ENCODE results near the gene LCNL1. TPM values are rescaled to one million over a fixed set of nuclear protein-coding genes. Genes with fewer than 3 reads are reported as not detected.

LCNL1 gene
- total and polyA plus RNA-seq, 4 donors, result 0.15 to 2.7 (median 1.4) TPM

DNA sequence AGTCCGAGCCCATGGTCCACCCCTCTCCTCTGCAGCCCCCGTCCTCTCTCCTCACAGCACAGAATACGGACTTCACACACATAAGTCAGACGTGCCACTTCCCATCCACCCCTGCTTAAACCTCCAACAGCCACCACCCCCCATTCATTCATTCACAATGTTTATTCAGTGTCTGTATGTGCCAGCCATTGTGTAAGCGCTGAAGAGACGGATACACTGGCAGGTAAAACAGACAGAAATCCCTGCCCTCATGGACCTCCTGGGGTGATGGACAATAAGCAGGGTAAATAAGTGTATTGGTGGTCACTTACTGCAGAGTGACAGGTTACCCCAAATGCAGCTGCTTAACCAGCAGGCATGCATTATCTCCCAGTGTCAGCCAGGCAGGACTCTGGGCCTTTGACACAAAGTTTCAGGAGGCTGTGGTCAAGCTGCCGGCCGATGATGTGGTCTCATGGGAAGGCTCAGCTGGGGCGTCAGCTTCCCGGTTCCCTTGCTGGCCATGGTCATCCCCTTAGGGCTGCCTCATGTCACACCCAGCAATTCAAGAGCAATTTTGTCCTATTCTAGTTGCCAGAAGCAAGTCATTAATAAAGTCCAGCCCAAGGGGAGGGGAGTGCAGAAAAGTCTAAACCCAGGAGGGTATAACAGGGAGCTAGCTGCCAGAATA, 7.6 kb downstream of the LCNL1 start:
- TF ChIP-seq, protein P1, sequence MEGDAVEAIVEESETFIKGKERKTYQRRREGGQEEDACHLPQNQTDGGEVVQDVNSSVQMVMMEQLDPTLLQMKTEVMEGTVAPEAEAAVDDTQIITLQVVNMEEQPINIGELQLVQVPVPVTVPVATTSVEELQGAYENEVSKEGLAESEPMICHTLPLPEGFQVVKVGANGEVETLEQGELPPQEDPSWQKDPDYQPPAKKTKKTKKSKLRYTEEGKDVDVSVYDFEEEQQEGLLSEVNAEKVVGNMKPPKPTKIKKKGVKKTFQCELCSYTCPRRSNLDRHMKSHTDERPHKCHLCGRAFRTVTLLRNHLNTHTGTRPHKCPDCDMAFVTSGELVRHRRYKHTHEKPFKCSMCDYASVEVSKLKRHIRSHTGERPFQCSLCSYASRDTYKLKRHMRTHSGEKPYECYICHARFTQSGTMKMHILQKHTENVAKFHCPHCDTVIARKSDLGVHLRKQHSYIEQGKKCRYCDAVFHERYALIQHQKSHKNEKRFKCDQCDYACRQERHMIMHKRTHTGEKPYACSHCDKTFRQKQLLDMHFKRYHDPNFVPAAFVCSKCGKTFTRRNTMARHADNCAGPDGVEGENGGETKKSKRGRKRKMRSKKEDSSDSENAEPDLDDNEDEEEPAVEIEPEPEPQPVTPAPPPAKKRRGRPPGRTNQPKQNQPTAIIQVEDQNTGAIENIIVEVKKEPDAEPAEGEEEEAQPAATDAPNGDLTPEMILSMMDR (IDR thresholded peaks at IDR 0.05; ENCODE audit: control extremely low read depth, extremely low read depth), result no peak
- no peak for ATAC-seq (ENCODE audit: insufficient read depth, low FRiP score)

GRCh38 chr9:136991993-136992818, 9.4 kb downstream of the LCNL1 start, which contains the start of gene PAXX:
Gene PAXX (plus strand): TSS chr9:136992422. CDS start chr9:136992444, 22 bp downstream.
- H3K4me1 ChIP-seq (ENCODE audit: control insufficient read depth in 5 of 5, insufficient read depth in 5 of 5, low read length in 5 of 5), result peaks cover 0 to 34% (median 13%) of the 10 kb centered on the region in 5 donors
- no peaks in the 10 kb centered on the region for H3K9me3 ChIP-seq (ENCODE audit: control insufficient read depth in 4 of 4, insufficient read depth in 3 of 4, low read length in 3 of 4)
- TF ChIP-seq, protein P1 (IDR thresholded peaks at IDR 0.05; ENCODE audit: control extremely low read depth, extremely low read depth), result no peak
- WGBS, 2 donors, result 1 to 2% methylated on average over 59 to 92 of the region's 92 CpGs
- H3K27me3 ChIP-seq (ENCODE audit: control insufficient read depth in 3 of 3, insufficient read depth in 3 of 3, low read length in 2 of 3), result no peaks in the 10 kb centered on the region
- H3K27ac ChIP-seq (ENCODE audit: low read depth in 1 of 2, low read length in 1 of 2), result peak within 1 kb of the TSS; percentile 34 to 85
- DNase-seq (peak; percentile 89 to 92 (median 91)), ATAC-seq (ENCODE audit: insufficient read depth, low FRiP score) (peak; percentile 90)
- H3K9ac ChIP-seq (ENCODE audit: insufficient read depth in 1 of 2, low read length in 2 of 2), result no peak within 1 kb of the TSS
- peak within 1 kb of the TSS; percentile 66 for H3K4me3 ChIP-seq
- H3K36me3 ChIP-seq (ENCODE audit: control insufficient read depth in 4 of 4, insufficient read depth in 4 of 4, low read length in 4 of 4), result peaks cover 0 to 13% (median 0%) of the 10 kb centered on the region in 4 donors

More for the DNA sequence above, 7.6 kb downstream of the LCNL1 start:
- Histone ChIP-seq H3K9ac (ENCODE audit: insufficient read depth in 1 of 2, low read length in 2 of 2) (no peak overlapping the region), H3K9me3 (ENCODE audit: control insufficient read depth in 4 of 4, insufficient read depth in 3 of 4, low read length in 3 of 4) (no peaks in the 10 kb centered on the region), H3K27me3 (ENCODE audit: control insufficient read depth in 3 of 3, insufficient read depth in 3 of 3, low read length in 2 of 3) (peaks cover 0 to 9% (median 5%) of the 10 kb centered on the region in 3 donors), H3K36me3 (ENCODE audit: control insufficient read depth in 4 of 4, insufficient read depth in 4 of 4, low read length in 4 of 4) (peaks cover 0 to 13% (median 0%) of the 10 kb centered on the region in 4 donors), H3K27ac (ENCODE audit: low read depth in 1 of 2, low read length in 1 of 2) (no peak overlapping the region), H3K4me3 (no peak overlapping the region), H3K4me1 (ENCODE audit: control insufficient read depth in 5 of 5, insufficient read depth in 5 of 5, low read length in 5 of 5) (peaks cover 0 to 19% (median 4%) of the 10 kb centered on the region in 5 donors)
- DNase-seq, result no peak
- 72 to 81% methylated on average over 10 of the region's 10 CpGs for WGBS, 2 donors

- Histone ChIP-seq H3K27me3 (ENCODE audit: control insufficient read depth in 3 of 3, insufficient read depth in 3 of 3, low read length in 2 of 3) (no peaks in the 10 kb centered on the region), H3K9me3 (ENCODE audit: control insufficient read depth in 4 of 4, insufficient read depth in 3 of 4, low read length in 3 of 4) (no peaks in the 10 kb centered on the region), H3K36me3 (ENCODE audit: control insufficient read depth in 4 of 4, insufficient read depth in 4 of 4, low read length in 4 of 4) (peaks cover 0 to 13% (median 0%) of the 10 kb centered on the region in 4 donors), H3K9ac (ENCODE audit: insufficient read depth in 1 of 2, low read length in 2 of 2) (no peak overlapping the region), H3K4me3 (peak overlapping the region; percentile 66), H3K4me1 (ENCODE audit: control insufficient read depth in 5 of 5, insufficient read depth in 5 of 5, low read length in 5 of 5) (peaks cover 0 to 37% (median 15%) of the 10 kb centered on the region in 5 donors), H3K27ac (ENCODE audit: low read depth in 1 of 2, low read length in 1 of 2) (peak overlapping the region; percentile 34 to 81)
- DNase-seq, result no peak
- TF ChIP-seq, protein P1 (IDR thresholded peaks at IDR 0.05; ENCODE audit: control extremely low read depth, extremely low read depth), result no peak
- WGBS, 2 donors, result 41 to 45% methylated on average over 17 to 18 of the region's 18 CpGs
- ATAC-seq (ENCODE audit: insufficient read depth, low FRiP score), result no peak
Observed at GRCh38 chr9:136992819-136993369, 10.1 kb downstream of the LCNL1 start.
